GM21447 (cell line): ENCODE data around the gene KRI1.
A peak's percentile ranks its signal among the peaks of the same experiment; 100 is the strongest.
"Not testable (repeated sequence)": the region's sequence is repeated elsewhere in the genome, so short reads cannot be mapped to it uniquely, and the experiment has no call there.

Experiments used
- ATAC-seq: cut with Tn5 transposase; IDR thresholded peaks from one replicate; pipeline ENCODE4 v1.9.1; 2021; ENCODE audit not compliant: unreplicated experiment

Gene KRI1

GRCh38 chr19:10551006-10551405, 14.8 kb downstream of the KRI1 start:
- not testable (repeated sequence) for ATAC-seq

- no peak for ATAC-seq
These were observed 15.5 kb downstream of the KRI1 start for GRCh38 chr19:10550336-10550735.

GRCh38 chr19:10549733-10550132, 16.1 kb downstream of the KRI1 start:
- ATAC-seq, result no peak

DNA sequence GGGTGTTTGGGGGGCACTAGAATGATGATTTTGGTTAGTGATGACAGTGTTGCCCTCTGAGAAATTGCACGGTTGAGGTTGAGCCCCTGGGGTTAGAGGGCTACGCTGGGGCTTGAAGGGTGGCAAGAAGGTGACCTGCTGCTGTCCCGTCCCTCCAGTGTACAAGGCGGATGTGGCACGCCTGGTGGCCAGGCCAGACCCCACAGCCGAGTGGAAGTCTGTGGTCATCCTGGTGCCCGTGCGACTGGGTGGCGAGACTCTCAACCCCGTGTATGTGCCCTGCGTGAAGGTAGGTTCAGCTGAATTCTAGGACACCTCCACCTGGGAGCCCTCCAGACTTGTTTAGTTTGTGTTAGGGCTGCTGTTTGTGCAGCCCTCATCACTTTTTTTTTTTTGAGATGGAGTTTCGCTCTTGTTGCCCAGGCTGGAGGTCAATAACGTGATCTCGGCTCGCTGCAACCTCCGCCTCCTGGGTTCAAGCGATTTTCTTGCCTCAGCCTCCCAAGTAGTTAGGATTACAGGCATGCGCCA, 17.0 kb downstream of the KRI1 start:
- ATAC-seq, result no peak

DNA sequence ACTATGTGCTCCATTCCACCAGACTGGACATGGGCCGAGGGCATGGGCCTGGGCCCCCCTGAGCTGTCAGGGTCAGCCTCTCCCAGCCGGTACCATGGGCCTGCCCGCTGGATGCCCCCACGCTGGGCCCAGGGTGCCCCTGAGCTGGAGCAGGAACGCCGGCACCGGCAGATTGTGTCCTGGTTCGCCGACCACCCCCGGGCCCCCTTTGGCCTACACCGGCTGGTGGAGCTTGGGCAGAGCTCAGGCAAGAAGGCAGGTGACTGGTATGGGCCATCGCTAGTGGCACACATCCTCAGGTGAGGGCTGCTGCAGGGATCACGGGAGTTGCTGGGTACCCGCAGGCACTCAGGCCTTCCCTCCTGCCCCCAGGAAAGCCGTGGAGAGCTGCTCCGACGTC, 19.0 kb downstream of the KRI1 start:
- ATAC-seq, result no peak

DNA sequence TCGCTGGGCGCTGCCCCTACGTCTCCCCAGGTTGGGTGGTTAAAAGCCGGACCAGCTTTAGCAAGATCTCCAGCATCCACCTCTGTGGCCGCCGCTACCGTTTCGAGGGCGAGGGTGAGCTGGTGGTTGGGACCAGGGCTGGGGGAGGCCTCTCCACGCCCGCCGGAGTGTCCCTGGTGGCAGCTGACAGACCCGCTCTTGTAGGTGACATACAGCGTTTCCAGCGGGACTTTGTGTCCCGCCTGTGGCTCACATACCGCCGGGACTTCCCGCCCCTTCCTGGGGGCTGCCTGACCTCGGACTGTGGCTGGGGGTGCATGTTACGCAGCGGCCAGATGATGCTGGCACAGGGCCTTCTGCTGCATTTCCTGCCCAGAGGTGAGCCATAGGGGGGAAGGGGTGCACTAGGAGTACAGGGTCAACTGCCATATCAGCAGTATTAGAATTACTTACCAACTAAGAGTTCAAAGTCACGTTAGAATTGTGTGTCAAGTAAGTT, 21.0 kb downstream of the KRI1 start:
- no peak for ATAC-seq

DNA sequence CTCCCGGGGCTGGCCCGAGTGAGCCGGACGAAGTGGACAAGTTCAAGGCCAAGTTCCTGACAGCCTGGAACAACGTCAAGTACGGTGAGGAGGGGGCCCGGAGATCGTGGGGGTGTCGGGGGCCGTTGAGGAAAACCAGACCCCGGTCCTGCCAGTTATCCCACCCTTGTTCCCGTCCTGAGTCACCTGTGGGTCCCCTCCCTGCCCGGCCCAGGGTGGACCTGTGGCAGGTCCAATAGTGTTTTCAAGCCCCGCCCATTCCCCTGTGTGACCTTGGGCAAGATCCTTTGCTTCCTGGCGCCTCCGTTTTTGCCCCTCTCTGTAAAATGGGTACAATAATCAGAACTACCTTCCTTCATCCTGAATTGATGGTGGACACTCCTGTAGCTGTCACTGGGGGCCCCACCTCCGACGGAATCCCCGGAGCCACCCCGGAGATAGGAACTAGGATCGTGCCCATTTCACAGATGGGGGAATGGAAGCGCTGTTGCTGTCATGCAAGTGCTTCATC, 21.5 kb downstream of the KRI1 start:
- ATAC-seq, result peak; percentile 27

- ATAC-seq, result peak; percentile 58
These were observed 22.2 kb downstream of the KRI1 start, which contains the start of gene ATG4D for GRCh38 chr19:10543420-10544241. Gene ATG4D, plus strand, starts transcription at chr19:10543904. Its CDS starts 187 bp downstream, at chr19:10544091.

DNA sequence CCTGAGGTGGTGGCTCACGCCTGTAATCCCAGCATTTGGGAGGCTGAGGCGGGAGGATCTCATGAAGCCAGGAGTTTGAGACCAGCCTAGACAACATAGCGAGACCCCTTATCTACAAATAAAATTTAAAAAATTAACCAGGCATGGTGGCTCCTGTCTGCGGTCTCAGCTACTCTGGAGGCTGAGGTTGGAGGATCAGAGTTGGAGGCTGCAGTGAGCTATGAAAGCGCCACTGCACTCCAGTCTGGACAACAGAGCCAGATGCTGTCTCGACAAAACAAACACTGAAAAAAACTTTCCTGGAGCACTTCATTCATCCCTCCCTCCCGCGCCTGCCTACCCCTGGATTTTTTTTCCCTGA, 22.8 kb downstream of the KRI1 start:
- no peak for ATAC-seq

GRCh38 chr19:10539016-10539415, 26.8 kb downstream of the KRI1 start:
- not testable (repeated sequence) for ATAC-seq

DNA sequence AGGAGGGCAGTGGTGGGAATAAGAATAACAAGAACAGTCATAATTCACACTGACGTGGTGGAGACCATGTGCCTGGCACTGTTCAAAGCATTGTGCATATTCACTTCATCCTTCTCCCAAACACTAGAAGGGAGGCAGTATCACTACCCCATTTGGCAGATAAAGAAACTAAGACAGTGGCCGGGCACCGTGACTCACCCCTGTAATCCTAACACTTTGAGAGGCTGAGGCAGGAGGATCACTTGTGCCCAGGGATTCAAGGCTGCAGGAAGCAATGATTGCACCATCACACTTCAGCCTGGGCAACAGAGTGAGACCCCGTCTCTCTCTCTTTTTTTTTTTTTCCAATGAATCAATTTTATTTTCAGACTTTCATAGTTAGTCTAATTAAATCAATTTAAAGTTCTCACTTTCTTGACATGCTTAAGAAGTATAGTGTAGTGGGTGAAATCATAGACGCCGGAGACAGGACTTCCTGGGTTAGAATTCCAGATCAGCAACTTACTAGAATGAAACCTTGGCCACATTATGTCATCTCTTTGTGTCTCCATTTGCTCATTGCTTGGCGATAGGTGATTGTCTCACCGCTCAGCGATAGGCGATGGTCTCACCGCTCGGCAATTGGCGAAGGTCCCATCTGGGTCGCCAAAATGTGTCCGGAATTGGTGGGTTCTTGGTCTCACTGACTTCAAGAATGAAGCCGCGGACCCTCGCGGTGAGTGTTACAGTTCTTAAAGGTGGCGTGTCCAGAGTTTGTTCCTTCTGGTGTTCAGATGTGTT, 27.4 kb downstream of the KRI1 start:
- no peak for ATAC-seq

GRCh38 chr19:10537668-10538067, 28.1 kb downstream of the KRI1 start:
- ATAC-seq, result no peak

DNA sequence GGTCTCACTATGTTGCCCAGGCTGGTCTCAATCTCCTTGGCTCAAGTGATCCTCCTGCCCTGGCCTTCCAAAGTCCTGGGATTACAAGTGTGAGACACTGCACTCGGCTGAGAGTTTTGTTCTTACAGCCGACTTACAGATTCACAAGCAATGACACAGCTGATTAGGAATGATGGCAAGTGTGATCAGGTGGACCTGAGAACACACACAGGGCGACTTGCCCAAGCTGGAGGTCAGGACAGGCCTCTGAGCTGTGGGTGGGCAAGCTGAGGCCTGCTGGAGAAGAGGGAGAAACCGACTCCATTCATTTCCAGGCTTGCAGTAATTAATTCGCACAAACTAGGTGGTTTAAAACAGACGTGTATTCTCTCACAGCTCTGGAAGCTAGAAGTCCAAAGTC, 30.2 kb downstream of the KRI1 start:
- no peak for ATAC-seq

DNA sequence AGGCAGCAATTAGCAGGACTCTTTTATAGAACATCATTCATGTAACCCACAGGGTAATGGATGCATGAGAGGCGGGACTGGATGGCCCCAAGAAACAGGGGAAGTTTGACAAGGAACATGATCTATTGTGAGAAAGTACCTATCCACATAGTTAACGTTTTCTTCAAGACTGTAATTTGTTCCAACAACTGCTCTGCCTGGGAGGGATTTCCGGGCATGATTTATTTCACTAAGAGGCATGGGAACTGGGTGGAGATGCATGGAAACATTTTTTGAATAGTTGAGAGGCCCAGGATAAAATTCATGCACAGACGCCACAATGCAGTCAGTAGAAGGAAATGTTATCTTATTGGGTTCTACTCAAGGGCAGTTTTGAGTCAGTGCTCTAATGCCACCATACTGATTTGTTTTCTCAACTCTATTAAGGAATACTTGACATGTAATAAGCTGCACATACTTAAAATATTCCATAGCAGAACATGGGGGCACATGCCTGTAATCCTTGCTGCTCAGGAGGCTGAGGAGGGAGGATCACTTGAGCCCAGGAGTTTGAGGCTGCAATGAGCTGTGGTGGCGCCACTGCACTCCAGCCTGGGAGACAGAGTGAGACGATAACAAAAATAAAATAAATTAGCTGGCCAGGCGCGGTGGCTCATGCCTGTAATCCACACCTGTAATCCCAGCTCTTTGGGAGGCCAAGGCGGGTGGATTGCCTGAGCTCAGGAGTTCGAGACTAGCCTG, 32.0 kb downstream of the KRI1 start:
- no peak for ATAC-seq

DNA sequence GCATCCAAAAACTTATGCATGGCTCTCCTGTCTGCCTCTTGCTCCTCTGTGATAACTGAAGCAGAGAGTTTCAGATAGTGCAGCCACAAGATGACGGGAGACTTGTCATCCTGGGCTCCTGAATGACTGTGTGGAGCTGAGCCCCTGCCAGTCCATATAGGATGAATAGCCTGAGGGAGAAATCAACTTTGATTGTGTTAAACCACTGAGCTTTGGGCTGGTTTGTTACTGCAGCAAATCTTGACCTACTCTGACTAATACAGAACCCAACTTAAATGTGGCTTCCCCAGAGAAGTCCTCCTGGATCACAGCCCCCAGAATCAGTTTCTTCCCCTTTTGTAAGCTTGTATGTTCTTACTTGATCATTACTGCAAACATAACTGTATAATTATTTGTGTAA, 33.4 kb downstream of the KRI1 start:
- no peak for ATAC-seq

- ATAC-seq, result not testable (repeated sequence)
These were observed 38.9 kb downstream of the KRI1 start for GRCh38 chr19:10526887-10527286.

DNA sequence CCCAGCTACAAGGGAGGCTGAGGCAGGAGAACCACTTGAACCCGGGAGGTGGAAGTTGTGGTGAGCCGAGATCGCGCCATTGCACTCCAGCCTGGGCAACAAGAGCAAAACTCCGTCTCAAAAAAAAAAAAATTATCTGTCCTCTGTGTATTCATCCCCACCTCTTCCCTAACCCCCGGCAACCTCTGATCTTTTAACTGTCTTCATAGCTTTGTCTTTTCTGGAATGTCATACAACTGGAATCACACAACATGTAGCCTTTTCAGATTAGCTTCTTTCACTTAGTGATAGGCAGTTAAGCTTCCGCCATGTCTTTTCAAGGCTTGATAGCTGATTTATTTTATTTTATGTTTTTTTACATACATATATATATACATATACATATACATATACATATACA, 40.2 kb downstream of the KRI1 start:
- ATAC-seq, result no peak

GRCh38 chr19:10523135-10523636, 42.6 kb downstream of the KRI1 start:
- ATAC-seq, result no peak

- ATAC-seq, result no peak
These were observed 44.2 kb downstream of the KRI1 start for GRCh38 chr19:10521461-10522171.
